Measurements from ENCODE around the gene EYA4. TPM values are rescaled to one million over a fixed set of nuclear protein-coding genes. Genes with fewer than 3 reads are reported as not detected.

EYA4 gene
- total RNA-seq, 2 donors from 2014 or later, result 0.06 to 0.56 TPM

- no peak for DNase-seq
- intact Hi-C loops (cut with DNase I, micrococcal nuclease), result no loop called here
- no peak for ATAC-seq
Observed at GRCh38 chr6:133467982-133468380, 226.8 kb downstream of the EYA4 start.

GRCh38 chr6:133468591-133468990, 227.4 kb downstream of the EYA4 start:
- ATAC-seq, result no peak
- no peak for DNase-seq
- intact Hi-C loops (cut with DNase I, micrococcal nuclease), result no loop called here

GRCh38 chr6:133474516-133474915, 233.4 kb downstream of the EYA4 start:
- intact Hi-C loops (cut with DNase I, micrococcal nuclease), result no loop called here
- no peak for DNase-seq
- no peak for ATAC-seq

GRCh38 chr6:133478673-133479072, 237.5 kb downstream of the EYA4 start:
- intact Hi-C loops (cut with DNase I, micrococcal nuclease), result no loop called here
- ATAC-seq, result no peak
- no peak for DNase-seq

- DNase-seq (no peak), ATAC-seq (no peak)
- intact Hi-C loops (cut with DNase I, micrococcal nuclease), result no loop called here
Observed at GRCh38 chr6:133487174-133487573, 246.0 kb downstream of the EYA4 start.

- ATAC-seq (no peak), DNase-seq (no peak)
- intact Hi-C loops (cut with DNase I, micrococcal nuclease), result no loop called here
Observed at GRCh38 chr6:133495205-133495903, 254.2 kb downstream of the EYA4 start.

GRCh38 chr6:133499662-133500061, 258.5 kb downstream of the EYA4 start:
- DNase-seq, result no peak
- intact Hi-C loops (cut with DNase I, micrococcal nuclease), result no loop called here
- ATAC-seq, result no peak

- intact Hi-C loops (cut with DNase I, micrococcal nuclease), result no loop called here
Observed at GRCh38 chr6:133501675-133502270, 260.6 kb downstream of the EYA4 start.

GRCh38 chr6:133502441-133503335, 261.5 kb downstream of the EYA4 start:
- intact Hi-C loops (cut with DNase I, micrococcal nuclease), result no loop called here
- DNase-seq (no peak), ATAC-seq (no peak)

More at GRCh38 chr6:133501675-133502270, 260.6 kb downstream of the EYA4 start:
- ATAC-seq (no peak), DNase-seq (no peak)

- intact Hi-C loops (cut with DNase I, micrococcal nuclease), result no loop called here
- DNase-seq (no peak), ATAC-seq (no peak)
Observed at GRCh38 chr6:133503336-133503729, 262.2 kb downstream of the EYA4 start.

GRCh38 chr6:133504158-133504557, 263.0 kb downstream of the EYA4 start:
- intact Hi-C loops (cut with DNase I, micrococcal nuclease), result no loop called here
- ATAC-seq, result no peak
- no peak for DNase-seq

- intact Hi-C loops (cut with DNase I, micrococcal nuclease), result no loop called here
- DNase-seq, result no peak
- ATAC-seq, result no peak
Observed at GRCh38 chr6:133504761-133505160, 263.6 kb downstream of the EYA4 start.

- ATAC-seq (no peak), DNase-seq (no peak)
- intact Hi-C loops (cut with DNase I, micrococcal nuclease), result no loop called here
Observed at GRCh38 chr6:133505681-133506080, 264.5 kb downstream of the EYA4 start.

- no peak for ATAC-seq
Observed at GRCh38 chr6:133512410-133513016, 271.4 kb downstream of the EYA4 start.

GRCh38 chr6:133523816-133524215, 282.7 kb downstream of the EYA4 start:
- ATAC-seq, result no peak
- DNase-seq, result no peak

More at GRCh38 chr6:133512410-133513016, 271.4 kb downstream of the EYA4 start:
- peak in 1 of 2 donors; percentile 24 for DNase-seq
- intact Hi-C loops (cut with DNase I, micrococcal nuclease), result no loop called here

GRCh38 chr6:133526436-133526835, 285.3 kb downstream of the EYA4 start:
- ATAC-seq, result no peak
- DNase-seq, result no peak
- intact Hi-C loops (cut with DNase I, micrococcal nuclease), result no loop called here

More at GRCh38 chr6:133523816-133524215, 282.7 kb downstream of the EYA4 start:
- intact Hi-C loops (cut with DNase I, micrococcal nuclease), result no loop called here

- DNase-seq (no peak), ATAC-seq (no peak)
- intact Hi-C loops (cut with DNase I, micrococcal nuclease), result no loop called here
Observed at GRCh38 chr6:133528566-133528965, 287.4 kb downstream of the EYA4 start.

GRCh38 chr6:133532908-133533307, 291.8 kb downstream of the EYA4 start:
- DNase-seq (no peak), ATAC-seq (no peak)
- intact Hi-C loops (cut with DNase I, micrococcal nuclease), result no loop called here

GRCh38 chr6:133539502-133540259, 298.5 kb downstream of the EYA4 start:
- ATAC-seq, result no peak
- no peak for DNase-seq
- intact Hi-C loops (cut with DNase I, micrococcal nuclease), result no loop called here
